BLaER1 (cell line): Measurements from ENCODE around the gene CSF2RB.
"Not testable (repeated sequence)": the region's sequence is repeated elsewhere in the genome, so short reads cannot be mapped to it uniquely, and the experiment has no call there.

Experiments
- H3K27ac ChIP-seq: shearing (Covaris generic); formaldehyde crosslinking; 2 replicates; pipeline ENCODE4 v1.8.1; 2022
- H3K27me3 ChIP-seq: shearing (Covaris generic); formaldehyde crosslinking; 2 replicates; pipeline ENCODE4 v1.8.1; 2022
- H3K36me3 ChIP-seq: shearing (Covaris generic); formaldehyde crosslinking; 2 replicates; pipeline ENCODE4 v1.8.1; 2022
- H3K4me1 ChIP-seq: shearing (Covaris generic); formaldehyde crosslinking; 2 replicates; pipeline ENCODE4 v1.8.1; 2022
- H3K4me2 ChIP-seq: shearing (Covaris generic); formaldehyde crosslinking; 2 replicates; pipeline ENCODE4 v1.8.1; 2022
- H3K4me3 ChIP-seq: shearing (Covaris generic); formaldehyde crosslinking; 2 replicates; pipeline ENCODE4 v1.8.1; 2022
- H3K9ac ChIP-seq: shearing (Covaris generic); formaldehyde crosslinking; 2 replicates; pipeline ENCODE4 v1.8.1; 2022
- H3K9me3 ChIP-seq: shearing (Covaris generic); formaldehyde crosslinking; 2 replicates; pipeline ENCODE4 v1.8.1; 2022
- H4K20me1 ChIP-seq: shearing (Covaris generic); formaldehyde crosslinking; 2 replicates; pipeline ENCODE4 v1.8.1; 2022
- Cebpa-rat ChIP-seq: shearing (Covaris generic); IDR thresholded peaks from 2 replicates; pipeline ENCODE4 v1.8.1; 2022

Gene CSF2RB

DNA sequence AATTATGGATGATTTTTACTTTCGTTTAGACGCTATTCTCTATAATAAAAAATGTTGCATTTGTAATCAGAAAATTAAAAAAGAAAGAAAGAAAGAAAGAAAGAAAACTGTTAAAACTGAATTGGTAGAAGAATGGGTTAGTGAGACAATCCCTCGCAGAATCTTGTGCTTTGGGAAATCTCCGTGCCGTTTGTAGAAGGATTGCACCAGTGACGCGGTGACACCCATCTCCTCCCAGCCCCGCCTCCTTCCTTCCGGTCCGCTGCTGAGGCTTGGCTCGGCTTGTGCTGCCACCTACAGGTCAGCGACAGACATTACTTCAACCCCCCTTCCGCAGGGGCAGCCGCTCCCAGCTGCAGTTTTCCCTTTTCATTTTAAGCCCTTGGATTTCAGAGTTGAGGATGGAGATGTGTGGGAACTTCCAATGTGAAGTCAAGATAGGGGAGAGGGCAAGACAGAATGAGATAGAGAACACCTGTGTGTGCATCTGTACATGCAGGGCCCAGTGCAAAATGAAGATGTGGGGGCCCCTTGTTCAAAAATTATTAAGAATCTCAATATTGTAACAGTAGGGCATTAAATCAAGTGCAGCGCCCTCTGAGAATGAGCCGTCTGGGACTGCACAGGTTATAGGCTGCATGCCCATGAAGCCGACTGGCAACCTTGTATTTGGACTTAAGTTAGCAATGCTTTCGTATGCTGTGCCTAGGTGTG, 64.7 kb downstream of the CSF2RB start:
- H3K4me2 ChIP-seq: peak overlapping the region; percentile 89
- H3K4me1 ChIP-seq: peaks cover 28% of the 10 kb centered on the region
- no peaks in the 10 kb centered on the region for H4K20me1 ChIP-seq
- peak overlapping the region; percentile 33; the same call in 1 of the 2 replicates for H3K27ac ChIP-seq
- H3K36me3 ChIP-seq: no peaks in the 10 kb centered on the region
- no peaks in the 10 kb centered on the region for H3K9me3 ChIP-seq
- peak overlapping the region; percentile 59 for H3K4me3 ChIP-seq
- H3K9ac ChIP-seq: peak overlapping the region; percentile 41; the same call in 1 of the 2 replicates
- no peak; the same call in 1 of the 2 replicates for TF ChIP-seq Cebpa-rat
- no peaks in the 10 kb centered on the region for H3K27me3 ChIP-seq

DNA sequence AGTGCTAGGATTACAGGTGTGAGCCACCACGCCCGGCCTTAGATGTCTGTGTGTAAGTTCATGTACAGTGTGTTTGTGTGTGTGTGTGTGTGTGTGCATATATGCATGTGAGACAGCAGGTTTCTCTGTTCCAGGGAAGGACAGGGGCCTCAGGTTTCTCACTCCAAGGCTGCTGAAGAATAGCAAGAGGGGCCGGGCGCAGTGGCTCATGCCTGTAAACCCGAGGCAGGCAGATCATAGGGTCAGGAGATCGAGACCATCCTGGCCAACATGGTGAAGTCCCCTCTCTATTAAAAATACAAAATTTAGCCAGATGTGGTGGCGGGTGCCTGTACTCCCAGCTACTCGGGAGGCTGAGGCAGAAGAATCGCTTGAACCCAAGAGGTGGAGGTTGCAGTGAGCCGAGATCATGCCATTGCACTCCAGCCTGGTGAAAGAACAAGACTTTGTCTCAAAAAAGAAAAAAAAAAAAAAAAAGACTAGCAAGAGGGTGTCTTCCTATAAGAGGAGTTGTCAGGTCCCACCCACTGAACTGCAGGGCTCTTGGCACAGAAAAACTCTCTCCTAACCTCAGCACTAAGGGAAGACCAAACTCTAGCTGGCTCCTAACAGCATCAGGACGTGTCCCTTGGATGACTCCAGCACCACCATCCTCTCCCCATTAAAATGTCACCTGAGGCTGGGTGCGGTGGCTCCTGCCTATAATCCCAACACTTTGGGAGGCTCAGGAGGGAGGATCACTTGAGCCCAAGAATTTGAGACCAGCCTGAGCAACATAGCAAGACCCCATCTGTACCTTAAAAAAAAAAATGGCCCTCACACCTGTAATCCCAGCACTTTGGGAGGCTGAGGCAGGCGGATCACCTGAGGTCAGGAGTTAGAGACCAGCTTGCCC, 65.8 kb downstream of the CSF2RB start:
- Histone ChIP-seq H3K27ac (no peak overlapping the region), H3K9me3 (no peaks in the 10 kb centered on the region)

DNA sequence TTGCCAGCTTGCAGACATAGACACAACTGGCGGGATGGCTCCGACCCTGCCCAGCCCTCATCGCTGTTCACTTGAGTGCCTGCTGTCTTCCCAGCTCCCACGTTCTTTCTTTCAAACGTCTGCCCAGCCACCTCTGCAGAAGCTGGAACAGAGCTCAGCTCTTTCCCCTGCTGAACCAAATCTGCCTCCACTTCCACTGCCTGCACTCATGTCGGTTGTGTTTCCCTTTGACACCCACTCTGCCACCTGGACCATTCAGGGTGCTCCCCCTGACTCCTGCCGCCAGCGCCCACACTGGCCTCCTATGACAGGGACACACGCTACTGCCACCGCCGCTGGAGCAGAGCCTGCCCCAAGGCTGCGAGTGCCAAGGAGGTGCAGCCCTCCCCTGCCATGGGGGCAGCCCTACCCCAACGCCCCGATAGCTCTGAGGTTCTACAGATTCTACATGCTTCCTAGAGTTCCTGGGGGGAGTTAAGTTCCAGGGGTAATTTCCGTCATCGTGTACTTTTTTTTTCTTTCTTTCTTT, 67.9 kb downstream of the CSF2RB start:
- H3K36me3 ChIP-seq: no peaks in the 10 kb centered on the region
- TF ChIP-seq Cebpa-rat: no peak
- H3K4me2 ChIP-seq: no peak overlapping the region
- no peak overlapping the region for H3K9ac ChIP-seq
- no peaks in the 10 kb centered on the region for H3K27me3 ChIP-seq
- H3K4me3 ChIP-seq: no peak overlapping the region
- peaks cover 8% of the 10 kb centered on the region for H3K9me3 ChIP-seq
- no peaks in the 10 kb centered on the region for H4K20me1 ChIP-seq
- H3K27ac ChIP-seq: no peak overlapping the region
- H3K4me1 ChIP-seq: peaks cover 27% of the 10 kb centered on the region

More for the DNA sequence above, 65.8 kb downstream of the CSF2RB start:
- H3K4me3 ChIP-seq: no peak overlapping the region
- H3K36me3 ChIP-seq: no peaks in the 10 kb centered on the region
- no peak overlapping the region for H3K4me2 ChIP-seq
- no peaks in the 10 kb centered on the region for H3K27me3 ChIP-seq
- no peak for TF ChIP-seq Cebpa-rat
- no peaks in the 10 kb centered on the region for H4K20me1 ChIP-seq
- H3K9ac ChIP-seq: no peak overlapping the region
- H3K4me1 ChIP-seq: peaks cover 28% of the 10 kb centered on the region

DNA sequence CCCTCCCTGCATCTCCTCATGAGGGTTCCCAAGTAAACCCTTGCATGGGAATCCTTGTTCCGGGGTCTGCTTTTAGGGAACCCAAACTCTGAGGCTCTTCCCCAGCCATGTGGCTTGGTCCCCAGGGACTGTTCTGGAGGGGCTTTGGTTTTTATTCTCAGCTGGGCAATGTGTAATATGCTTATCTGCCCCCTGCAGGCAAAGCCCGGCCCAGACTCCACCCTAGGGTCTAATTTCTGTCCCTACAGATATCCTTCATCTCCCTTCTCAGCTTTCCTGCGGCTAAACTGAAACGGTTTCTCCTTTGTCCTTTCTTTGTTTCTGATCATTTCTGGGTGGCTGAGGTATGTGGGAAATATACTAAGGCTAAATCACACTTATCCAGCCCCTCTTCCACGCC, 68.7 kb downstream of the CSF2RB start:
- no peak for TF ChIP-seq Cebpa-rat
- peak overlapping the region; percentile 45 for H3K4me2 ChIP-seq

DNA sequence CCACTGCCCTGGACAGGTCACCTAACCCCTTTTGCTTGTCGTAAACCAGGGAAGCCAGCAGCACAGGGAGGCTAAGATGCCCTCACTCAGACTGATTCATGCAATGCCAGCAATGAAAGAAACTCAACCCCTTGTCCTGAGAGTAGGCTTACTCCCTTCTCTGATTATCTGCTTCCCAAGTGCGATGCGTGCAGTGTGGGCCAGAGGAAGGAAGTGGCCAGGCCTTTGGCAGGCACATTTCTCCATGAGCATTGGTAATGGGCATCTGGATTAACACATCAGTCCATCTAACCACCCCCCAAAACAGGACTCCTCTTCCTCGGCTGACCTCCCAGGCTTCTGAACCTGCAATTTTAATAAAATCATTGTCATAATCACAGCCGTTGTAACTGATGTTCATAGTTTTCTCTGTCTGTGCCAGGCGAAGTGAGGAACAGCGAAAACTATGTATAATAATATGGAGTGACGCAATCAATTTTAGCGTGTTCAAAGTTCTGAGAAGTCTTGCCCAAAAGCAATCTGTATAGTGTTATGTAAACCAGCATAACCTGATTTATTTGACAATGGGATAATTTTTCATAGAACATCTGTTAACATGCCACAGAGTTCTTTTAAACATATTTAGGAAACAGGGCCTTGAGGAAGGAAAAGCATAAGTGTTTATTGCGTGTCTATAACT, 71.9 kb downstream of the CSF2RB start:
- Histone ChIP-seq H3K4me3 (no peak overlapping the region), H3K9me3 (peaks cover 8% of the 10 kb centered on the region), H3K4me1 (peaks cover 22% of the 10 kb centered on the region), H3K9ac (no peak overlapping the region), H3K27ac (no peak overlapping the region), H3K4me2 (no peak overlapping the region), H4K20me1 (no peaks in the 10 kb centered on the region), H3K27me3 (no peaks in the 10 kb centered on the region), H3K36me3 (no peaks in the 10 kb centered on the region)
- TF ChIP-seq Cebpa-rat: peak; percentile 53; the same call in 1 of the 2 replicates

More for the DNA sequence above, 68.7 kb downstream of the CSF2RB start:
- H3K4me3 ChIP-seq: no peak overlapping the region
- H3K9me3 ChIP-seq: peaks cover 8% of the 10 kb centered on the region
- H3K27me3 ChIP-seq: no peaks in the 10 kb centered on the region
- H4K20me1 ChIP-seq: no peaks in the 10 kb centered on the region
- H3K9ac ChIP-seq: no peak overlapping the region
- H3K4me1 ChIP-seq: peaks cover 19% of the 10 kb centered on the region
- no peaks in the 10 kb centered on the region for H3K36me3 ChIP-seq
- H3K27ac ChIP-seq: no peak overlapping the region

DNA sequence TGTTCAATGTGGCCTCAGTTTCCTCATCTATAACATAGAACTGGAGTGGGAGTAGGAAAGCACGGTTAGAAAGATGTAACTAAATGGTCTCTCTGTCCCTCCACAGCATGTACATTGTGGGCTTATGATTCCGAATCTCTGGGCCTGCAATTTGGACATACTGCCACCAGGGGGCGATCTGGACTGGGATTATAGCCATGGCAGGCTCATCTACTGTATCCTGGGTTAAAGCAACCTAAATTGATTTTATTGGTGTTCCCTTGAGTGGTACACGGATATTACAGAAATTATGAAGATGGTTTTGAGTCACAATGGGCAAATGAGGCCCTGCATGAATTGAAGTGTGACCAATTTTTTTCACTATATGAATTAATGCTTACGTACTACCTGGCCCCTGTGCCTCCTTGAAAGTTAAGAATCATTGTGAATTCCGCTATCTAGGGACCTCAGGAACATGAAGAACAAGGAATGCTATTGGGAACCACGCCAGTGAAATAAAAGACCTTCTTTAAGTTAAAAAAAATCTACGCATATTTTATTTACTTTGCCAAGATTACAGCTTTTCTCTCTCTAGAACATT, 72.9 kb downstream of the CSF2RB start:
- Histone ChIP-seq H3K4me1 (peaks cover 22% of the 10 kb centered on the region), H3K36me3 (no peaks in the 10 kb centered on the region), H4K20me1 (no peaks in the 10 kb centered on the region), H3K4me2 (no peak overlapping the region), H3K4me3 (no peak overlapping the region), H3K27me3 (no peaks in the 10 kb centered on the region), H3K27ac (no peak overlapping the region), H3K9ac (no peak overlapping the region), H3K9me3 (peaks cover 8% of the 10 kb centered on the region)
- TF ChIP-seq Cebpa-rat: no peak

DNA sequence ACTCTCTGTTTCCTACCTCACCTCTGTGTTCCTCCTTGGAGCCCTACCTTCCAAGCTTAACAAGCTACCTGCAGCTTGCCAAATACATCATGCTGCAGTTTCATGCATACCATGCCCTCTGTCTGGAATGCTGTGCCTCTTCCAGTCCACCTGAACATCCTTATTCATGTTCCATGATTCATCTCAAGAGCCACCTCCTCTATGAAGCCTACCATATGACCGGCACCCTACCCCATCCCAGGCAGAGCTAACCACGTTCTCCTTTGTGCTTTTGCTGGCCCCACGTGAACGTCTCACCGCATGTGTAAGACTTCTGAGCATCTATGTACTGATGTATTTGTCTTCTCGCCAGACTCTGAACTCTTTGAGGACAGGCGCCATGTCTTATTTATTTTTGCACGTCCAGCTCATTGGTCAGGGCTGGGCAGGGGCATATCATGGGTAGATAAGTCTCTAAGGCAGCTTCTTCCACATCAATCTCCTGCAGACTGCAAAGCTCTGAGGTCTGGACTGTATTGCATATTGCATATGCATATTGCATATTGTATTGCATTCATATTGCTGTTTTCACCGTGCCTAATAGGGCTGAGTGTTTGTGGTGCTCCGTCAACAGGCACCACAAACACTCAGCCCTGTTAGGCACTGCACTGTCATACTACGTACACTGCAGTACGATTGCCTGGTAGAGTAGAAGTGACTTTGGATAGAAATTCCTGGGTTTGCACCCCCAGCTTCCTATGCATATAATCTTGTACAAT, 74.8 kb downstream of the CSF2RB start:
- Histone ChIP-seq H4K20me1 (no peaks in the 10 kb centered on the region), H3K27ac (no peak overlapping the region), H3K27me3 (no peaks in the 10 kb centered on the region), H3K9me3 (peaks cover 8% of the 10 kb centered on the region), H3K36me3 (no peaks in the 10 kb centered on the region), H3K4me3 (no peak overlapping the region), H3K4me2 (no peak overlapping the region), H3K9ac (no peak overlapping the region), H3K4me1 (peaks cover 10% of the 10 kb centered on the region)
- no peak for TF ChIP-seq Cebpa-rat

DNA sequence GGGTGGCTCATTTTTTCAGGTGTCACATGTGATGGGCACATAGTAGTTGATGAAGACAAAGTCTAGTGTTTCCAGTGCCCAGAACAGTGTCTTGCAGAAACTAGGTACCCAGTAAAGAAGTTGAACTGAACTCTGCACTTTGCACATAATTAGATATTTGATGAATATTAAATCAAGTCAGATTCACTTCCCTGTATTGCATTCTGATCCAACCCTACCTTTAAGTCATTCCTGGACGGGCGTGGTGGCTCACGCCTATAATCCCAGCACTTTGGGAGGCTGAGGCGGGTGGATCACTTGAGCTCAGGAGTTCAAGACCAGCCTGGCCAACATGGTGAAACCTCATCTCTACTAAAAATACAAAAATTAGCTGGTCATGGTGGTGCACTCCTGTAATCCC, 75.6 kb downstream of the CSF2RB start:
- H3K36me3 ChIP-seq, H3K27me3 ChIP-seq, H3K4me3 ChIP-seq, H3K9me3 ChIP-seq, H4K20me1 ChIP-seq, H3K27ac ChIP-seq, H3K4me1 ChIP-seq, H3K4me2 ChIP-seq, H3K9ac ChIP-seq: not testable (repeated sequence)
